A549 (cell line): Measurements from ENCODE around the gene EFCAB8.

Experiments
- ATOH8 ChIP-seq: fragments of 250-450 bp; sonication (Bioruptor Pico); IDR thresholded peaks from 2 replicates; pipeline ENCODE4 v1.5.0; 2020; ENCODE audit warnings: low read depth, mild to moderate bottlenecking, moderate library complexity
- BHLHE40 ChIP-seq: IDR thresholded peaks from 2 replicates; pipeline ENCODE4 v1.6.1; 2012; ENCODE audit warnings: low read depth, low read length, inconsistent platforms
- CTCF ChIP-seq: fragments of >200 bp; sonication (Bioruptor Twin); formaldehyde crosslinking; IDR thresholded peaks from 3 replicates; pipeline ENCODE4 v1.5.1; 2016
- E2F6 ChIP-seq: IDR thresholded peaks from 2 replicates; pipeline ENCODE4 v1.6.1; 2012; ENCODE audit warnings: low read depth, borderline replicate concordance
- ELK1 ChIP-seq: fragments of 150-350 bp; IDR thresholded peaks from 2 replicates; pipeline ENCODE4 v1.6.1; 2014; ENCODE audit warnings: low read depth, mild to moderate bottlenecking, low read length
- JUN ChIP-seq, 2 experiments: fragments of >200 bp; sonication (Bioruptor Twin); formaldehyde crosslinking; IDR thresholded peaks; 2 replicates in 1 of 2; 3 replicates in 1 of 2; pipeline ENCODE4 v1.6.1; 2016 to 2017
- MAFK ChIP-seq: fragments of 450-650 bp; IDR thresholded peaks from 2 replicates; pipeline ENCODE4 v1.6.1; 2014; ENCODE audit not compliant: partially characterized antibody
- MAX ChIP-seq: IDR thresholded peaks from 2 replicates; pipeline ENCODE4 v1.6.1; 2012
- POLR2A ChIP-seq: IDR thresholded peaks from 2 replicates; pipeline ENCODE4 v1.6.1; 2012; ENCODE audit warnings: mild to moderate bottlenecking, low read length
- POLR2AphosphoS2 ChIP-seq: conservative IDR thresholded peaks from 2 replicates; pipeline ENCODE4 v1.6.1; 2012; ENCODE audit warnings: low read length, improper control_type of control experiment, inconsistent platforms
- REST ChIP-seq: fragments of 200-600 bp; sonication (generic); IDR thresholded peaks from 2 replicates; pipeline ENCODE4 v1.6.1; 2016; ENCODE audit warnings: antibody characterized with exemption, mild to moderate bottlenecking, moderate library complexity
- SMC3 ChIP-seq: fragments of >200 bp; sonication (Bioruptor Twin); formaldehyde crosslinking; IDR thresholded peaks from 3 replicates; pipeline ENCODE4 v1.6.1; 2018; ENCODE audit warnings: inconsistent platforms
- USF2 ChIP-seq: fragments of 450-650 bp; IDR thresholded peaks from 2 replicates; pipeline ENCODE4 v1.6.1; 2014; ENCODE audit warnings: antibody characterized with exemption

GRCh38 chr20:32946629-32947028, 87.9 kb downstream of the EFCAB8 start:
- no peak for TF ChIP-seq CTCF
- no peak for TF ChIP-seq USF2
- no peak for TF ChIP-seq MAX
- no peak for TF ChIP-seq JUN (IDR thresholded peaks at IDR 0.05)
- no peak for TF ChIP-seq MAFK
- TF ChIP-seq POLR2A: no peak
- no peak for TF ChIP-seq ELK1
- TF ChIP-seq SMC3: no peak
- no peak for TF ChIP-seq E2F6
- no peak for TF ChIP-seq ATOH8 (CRISPR knock-in tag)
- no peak for TF ChIP-seq REST
- no peak for TF ChIP-seq POLR2AphosphoS2
- TF ChIP-seq BHLHE40: no peak
